AG09319 (cell line): ENCODE data around the gene TPSAB1.

Experiments used
- DNase-seq: peaks from one replicate; pipeline ENCODE4 v3.0.0-alpha.2; 2010; ENCODE audit warnings: low read depth; ENCODE audit errors: extremely low read depth
- TF ChIP-seq, protein P1 (sequence below): IDR thresholded peaks from 2 replicates; pipeline ENCODE4 v1.5.1; 2011; ENCODE audit warnings: low read depth, mild to moderate bottlenecking, inconsistent platforms, low read length, moderate library complexity

The TPSAB1 gene

DNA sequence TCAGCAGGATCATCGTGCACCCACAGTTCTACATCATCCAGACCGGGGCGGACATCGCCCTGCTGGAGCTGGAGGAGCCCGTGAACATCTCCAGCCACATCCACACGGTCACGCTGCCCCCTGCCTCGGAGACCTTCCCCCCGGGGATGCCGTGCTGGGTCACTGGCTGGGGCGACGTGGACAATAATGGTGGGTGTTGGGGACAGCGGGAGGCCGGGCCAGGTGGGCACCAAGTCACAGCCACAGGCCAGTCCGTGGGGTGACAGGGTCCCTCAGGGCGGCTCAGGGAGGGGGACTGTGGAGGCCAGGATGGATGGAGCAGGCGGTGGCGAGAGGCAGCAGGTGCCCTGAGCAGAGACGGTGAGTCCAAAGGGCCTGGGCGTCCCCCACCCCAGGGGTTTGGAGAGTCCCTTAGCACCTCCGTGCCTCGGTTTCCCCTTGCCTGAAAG is 16.4 kb downstream of the TPSAB1 start:
- no peak for DNase-seq
- TF ChIP-seq, protein P1, sequence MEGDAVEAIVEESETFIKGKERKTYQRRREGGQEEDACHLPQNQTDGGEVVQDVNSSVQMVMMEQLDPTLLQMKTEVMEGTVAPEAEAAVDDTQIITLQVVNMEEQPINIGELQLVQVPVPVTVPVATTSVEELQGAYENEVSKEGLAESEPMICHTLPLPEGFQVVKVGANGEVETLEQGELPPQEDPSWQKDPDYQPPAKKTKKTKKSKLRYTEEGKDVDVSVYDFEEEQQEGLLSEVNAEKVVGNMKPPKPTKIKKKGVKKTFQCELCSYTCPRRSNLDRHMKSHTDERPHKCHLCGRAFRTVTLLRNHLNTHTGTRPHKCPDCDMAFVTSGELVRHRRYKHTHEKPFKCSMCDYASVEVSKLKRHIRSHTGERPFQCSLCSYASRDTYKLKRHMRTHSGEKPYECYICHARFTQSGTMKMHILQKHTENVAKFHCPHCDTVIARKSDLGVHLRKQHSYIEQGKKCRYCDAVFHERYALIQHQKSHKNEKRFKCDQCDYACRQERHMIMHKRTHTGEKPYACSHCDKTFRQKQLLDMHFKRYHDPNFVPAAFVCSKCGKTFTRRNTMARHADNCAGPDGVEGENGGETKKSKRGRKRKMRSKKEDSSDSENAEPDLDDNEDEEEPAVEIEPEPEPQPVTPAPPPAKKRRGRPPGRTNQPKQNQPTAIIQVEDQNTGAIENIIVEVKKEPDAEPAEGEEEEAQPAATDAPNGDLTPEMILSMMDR = no peak

DNA sequence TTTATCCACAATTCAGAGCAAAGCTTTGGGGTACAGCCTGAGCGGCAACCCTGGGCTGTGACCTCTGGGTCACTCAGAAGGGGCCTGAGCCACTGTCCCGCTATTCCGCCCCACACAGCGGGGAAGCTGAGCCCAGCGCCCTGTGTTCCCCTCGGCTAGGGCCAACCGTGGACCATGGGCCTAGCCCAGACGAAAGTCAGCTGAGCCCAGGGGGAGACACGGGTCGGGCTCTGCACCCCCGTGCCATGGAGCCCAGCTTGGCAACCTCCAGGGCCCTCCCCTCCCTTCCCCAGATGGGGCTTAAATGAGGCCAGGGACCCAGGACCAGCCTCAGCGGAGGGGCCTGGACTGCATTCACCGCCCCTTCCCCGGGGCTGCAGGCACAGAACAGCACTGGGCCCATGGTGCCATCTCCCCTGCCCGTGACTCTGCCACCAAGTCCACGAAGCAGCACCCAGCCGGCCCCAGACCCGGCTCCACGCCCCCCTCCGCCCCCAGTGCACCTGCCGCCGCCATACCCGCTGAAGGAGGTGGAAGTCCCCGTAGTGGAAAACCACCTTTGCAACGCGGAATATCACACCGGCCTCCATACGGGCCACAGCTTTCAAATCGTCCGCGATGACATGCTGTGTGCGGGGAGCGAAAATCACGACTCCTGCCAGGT is 17.2 kb downstream of the TPSAB1 start:
- TF ChIP-seq, protein P1 = no peak
- DNase-seq = no peak

DNA sequence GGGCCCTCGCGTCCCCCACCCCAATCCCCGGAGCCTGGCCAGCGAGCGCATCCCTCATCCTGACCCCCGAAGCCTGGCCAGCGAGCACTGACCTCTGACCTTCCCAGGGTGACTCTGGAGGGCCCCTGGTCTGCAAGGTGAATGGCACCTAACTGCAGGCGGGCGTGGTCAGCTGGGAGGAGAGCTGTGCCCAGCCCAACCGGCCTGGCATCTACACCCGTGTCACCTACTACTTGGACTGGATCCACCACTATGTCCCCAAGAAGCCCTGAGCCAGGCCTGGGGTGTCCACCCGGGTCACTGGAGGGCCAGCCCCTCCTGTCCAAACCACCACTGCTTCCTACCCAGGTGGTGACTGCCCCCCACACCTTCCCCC is 17.7 kb downstream of the TPSAB1 start:
- TF ChIP-seq, protein P1 = no peak
- DNase-seq = no peak

DNA sequence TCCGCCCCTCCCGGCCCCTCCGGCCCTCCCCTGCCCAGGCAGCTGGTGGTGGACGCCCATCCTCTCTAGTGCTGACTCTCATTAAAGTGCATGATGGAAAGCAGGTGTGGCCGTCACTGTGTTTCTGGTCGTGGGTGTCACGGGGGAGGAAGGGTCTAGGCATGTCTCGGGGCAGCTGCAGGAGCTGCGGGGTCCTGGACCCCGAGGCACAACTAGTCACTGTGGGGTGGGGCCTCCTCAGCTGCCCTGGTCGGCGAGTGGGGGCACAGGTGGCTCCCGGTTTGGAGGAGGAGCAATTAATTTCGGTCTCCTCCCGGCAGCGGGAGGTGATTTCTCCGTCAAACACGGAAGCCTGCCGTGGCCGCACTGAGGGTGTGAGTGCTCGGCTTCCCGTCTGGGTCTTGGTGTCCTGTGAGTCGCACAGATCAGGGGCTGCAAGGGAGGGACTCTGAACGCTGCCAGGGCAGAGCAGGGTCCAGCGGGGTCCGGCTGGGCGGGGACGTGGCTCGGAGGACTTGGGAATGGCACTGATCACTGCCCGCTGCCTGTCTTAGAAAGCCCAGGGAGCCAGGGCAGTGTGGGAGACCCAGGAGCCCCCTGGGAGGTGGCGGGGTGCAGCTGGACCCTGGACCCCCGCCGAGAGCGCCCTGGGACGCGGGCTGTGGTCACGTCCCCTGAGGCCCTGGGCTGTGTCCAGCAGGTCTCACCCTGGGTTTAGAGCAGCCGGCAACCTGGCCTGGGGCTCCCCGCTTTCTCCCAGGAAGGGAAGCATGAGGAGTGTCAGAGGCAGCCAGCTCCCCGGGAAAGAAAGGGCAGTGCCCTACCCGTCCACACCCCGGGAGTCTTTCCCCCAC is 18.6 kb downstream of the TPSAB1 start:
- no peak for DNase-seq
- TF ChIP-seq, protein P1 = no peak

DNA sequence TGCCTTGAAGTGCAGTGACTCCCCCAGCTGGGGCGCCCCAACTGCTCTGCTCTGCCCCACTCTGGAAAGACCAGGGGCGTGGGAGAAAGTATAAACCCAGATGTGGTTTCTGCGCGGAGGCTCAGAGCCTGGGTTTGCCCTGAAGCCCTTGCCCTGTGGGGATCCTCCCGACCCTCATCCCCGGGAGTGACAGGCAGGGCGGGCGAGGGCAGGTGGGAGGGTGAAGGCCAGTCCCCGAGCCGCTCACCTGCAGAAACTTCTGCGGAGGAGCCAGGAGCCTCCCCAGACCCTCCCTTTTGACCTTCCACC is 19.2 kb downstream of the TPSAB1 start:
- no peak for DNase-seq

DNA sequence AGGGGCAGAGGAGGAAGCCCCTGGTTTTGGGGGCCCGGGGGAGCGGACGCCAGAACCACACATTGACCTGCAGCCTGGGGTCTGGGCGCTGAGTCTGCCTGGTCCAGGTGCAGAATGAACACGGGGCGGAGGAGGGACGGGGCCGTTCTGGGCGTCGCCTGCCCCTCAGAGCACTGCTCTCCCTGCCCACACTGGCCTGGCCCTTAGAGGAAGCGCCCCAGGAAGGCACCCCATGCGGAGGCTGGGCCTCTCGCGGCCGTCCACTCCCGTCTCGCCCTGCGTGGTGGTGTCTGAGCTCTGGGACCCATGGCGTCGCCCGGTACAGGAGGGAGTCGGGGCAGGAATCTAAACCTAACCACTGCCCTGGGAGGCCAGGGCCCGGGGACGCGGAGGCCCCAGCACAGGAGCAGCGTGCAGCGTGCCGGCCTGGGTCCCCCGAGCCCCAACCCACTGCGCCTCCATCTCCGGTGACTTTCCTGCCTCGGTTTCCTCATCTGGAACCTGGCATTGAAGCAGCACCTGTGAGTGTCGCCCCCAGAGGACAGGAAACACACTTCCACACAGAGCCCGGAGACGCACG is 19.7 kb downstream of the TPSAB1 start:
- no peak for DNase-seq
- TF ChIP-seq, protein P1 = no peak

More for the DNA sequence above, 19.2 kb downstream of the TPSAB1 start:
- TF ChIP-seq, protein P1 = no peak
